ENCODE data around the gene HOXD10. TPM values are rescaled to one million over a fixed set of nuclear protein-coding genes. Genes with fewer than 3 reads are reported as not detected.

Gene HOXD10
- total and polyA plus RNA-seq, 9 of the 15 experiments (the other 6 are each of a cell fraction or from before 2014, with no cell fraction given): not detected

DNA sequence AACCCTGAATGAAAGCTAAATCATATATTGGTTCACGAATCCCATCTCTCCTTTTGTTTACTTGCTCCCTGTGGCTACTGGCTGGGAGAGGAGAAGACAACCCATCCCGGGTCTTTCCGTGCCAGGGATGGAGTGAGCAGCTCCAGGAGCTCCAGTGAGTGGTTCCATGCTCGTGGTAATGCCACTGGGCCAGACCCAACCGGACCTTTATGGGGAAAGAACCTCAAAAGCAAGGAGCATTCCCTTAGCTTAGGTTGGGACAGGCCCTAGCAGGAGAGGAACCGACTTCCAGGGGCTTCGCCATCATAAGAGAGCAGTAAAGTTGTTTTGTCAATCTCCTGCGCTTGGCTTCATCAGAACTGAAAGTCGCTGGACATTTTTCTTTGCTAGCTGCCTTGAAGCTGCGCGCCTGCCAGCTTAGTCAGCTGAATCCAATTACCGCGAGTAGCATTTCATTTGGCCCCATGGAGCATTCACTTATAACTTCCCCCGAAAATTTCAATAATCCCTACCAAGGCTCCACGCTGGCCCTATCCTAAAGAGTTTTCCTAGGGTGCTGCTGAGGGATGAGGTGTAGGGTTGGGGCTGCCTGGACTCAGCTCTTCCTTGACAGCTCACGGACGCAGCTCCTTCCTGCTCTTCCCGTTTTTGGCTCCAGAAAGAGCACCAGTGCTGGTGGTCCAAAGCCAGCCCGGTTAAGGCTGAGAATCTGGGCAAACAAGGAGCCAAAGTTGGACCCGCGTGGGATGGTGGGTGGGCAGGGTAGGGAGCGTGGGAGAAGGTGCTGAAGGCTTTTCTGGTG, 45.4 kb downstream of the HOXD10 start:
- Histone ChIP-seq H3K27me3 (ENCODE audit: control insufficient read depth in 2 of 2, insufficient read depth in 2 of 2, low read length in 2 of 2) (peaks cover 81% of the 10 kb centered on the region in 2 experiments), H3K36me3 (ENCODE audit: control insufficient read depth, insufficient read depth, low read length) (no peaks in the 10 kb centered on the region), H3K79me2 (ENCODE audit: control insufficient read depth, insufficient read depth, low read length) (no peaks in the 10 kb centered on the region), H3K9ac (ENCODE audit: insufficient read depth in 1 of 2, low read depth in 2 of 2, low read length in 2 of 2) (no peak overlapping the region), H2AFZ (ENCODE audit: low read depth, low read length) (no peak overlapping the region), H3K9me3 (replicated peaks; ENCODE audit: control insufficient read depth, insufficient read depth, low read depth, low read length) (no peaks in the 10 kb centered on the region), H3K9me1 (ENCODE audit: control insufficient read depth, insufficient read depth, low read length) (no peaks in the 10 kb centered on the region), H3K4me3 (no peak overlapping the region), H3K4me2 (ENCODE audit: insufficient read depth, low read length) (no peak overlapping the region), H3K4me1 (replicated peaks in 1 of 2; ENCODE audit: control insufficient read depth in 2 of 2, insufficient read depth in 2 of 2, low read length in 2 of 2) (peaks cover 0 to 27% of the 10 kb centered on the region in 2 experiments; a peak in 3 of 5 replicates), H3K27ac (ENCODE audit: extremely low read depth, low read depth, low read length) (no peak overlapping the region), H4K20me1 (replicated peaks; ENCODE audit: control insufficient read depth, insufficient read depth, low read length) (peaks cover 8% of the 10 kb centered on the region)
- ChIA-PET CTCF (ENCODE audit: low intra/inter-chr PET ratio) (no interaction called here), POLR2A (interaction anchor here (0.6 to 1.2 kb wide), 9 partner anchors 9 to 1436 kb away, joined by 3 to 4 read pairs (median 3); no protein-coding TSS in a partner anchor)
- FAIRE-seq (no peak), ATAC-seq (no peak), DNase-seq (ENCODE audit: extremely low read depth in 1 of 4, low spot score in 3 of 4) (no peak)
- TF ChIP-seq NCOA1 (IDR thresholded peaks at IDR 0.05; ENCODE audit: low read depth) (no peak), ELF2 (CRISPR knock-in tag; IDR thresholded peaks at IDR 0.05) (no peak), NFIX (CRISPR knock-in tag; IDR thresholded peaks at IDR 0.05; ENCODE audit: low read depth) (no peak)
- WGBS (ENCODE audit: insufficient coverage, low coverage, missing lambda C conversion rate): 2% methylated on average over 22 of the region's 22 CpGs
- no TSS peak for BruUV-seq (replicated peaks)
- in situ Hi-C loops (cut with MboI) (no loop called here), intact Hi-C loops (cut with micrococcal nuclease) (no loop called here)

DNA sequence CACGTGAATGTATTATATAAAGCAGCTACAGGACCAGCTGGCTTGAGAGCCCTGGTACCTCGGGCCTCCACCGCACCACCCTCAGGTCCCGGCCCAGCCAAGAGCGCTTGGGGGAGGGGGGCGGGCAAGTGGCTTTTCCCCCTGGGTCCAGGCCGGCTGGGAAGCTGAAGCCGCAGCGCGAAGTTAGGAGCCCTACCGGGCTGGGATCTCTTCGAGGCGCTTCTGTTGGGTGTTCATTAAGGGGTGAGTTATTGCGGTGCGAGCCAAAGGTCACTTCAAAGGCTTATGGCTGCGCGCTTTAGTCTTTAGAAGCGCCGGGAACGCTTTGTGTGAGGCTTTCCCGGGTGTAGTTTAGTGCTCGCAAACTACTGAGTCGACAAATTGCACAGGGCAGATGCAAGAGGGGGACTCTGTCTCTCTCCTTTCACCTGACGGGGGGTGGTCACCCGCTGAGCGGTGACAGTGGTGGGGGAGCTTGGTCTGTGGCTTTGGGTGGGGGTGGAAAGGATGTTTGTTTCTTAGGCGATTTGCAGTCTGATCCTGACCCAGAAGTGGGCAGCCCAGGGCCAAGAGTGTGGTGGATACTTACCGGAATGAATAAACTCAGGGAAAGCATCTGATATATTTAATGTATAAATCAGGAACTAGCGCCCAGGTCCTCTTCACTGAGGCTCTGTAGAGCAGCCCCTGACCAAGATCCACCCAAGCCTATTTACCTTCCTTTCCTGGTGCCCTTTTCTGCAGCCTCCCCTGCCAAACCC, 46.5 kb downstream of the HOXD10 start:
- ChIA-PET CTCF (ENCODE audit: low intra/inter-chr PET ratio) (no interaction called here), POLR2A (interaction anchor here (1.0 kb wide), 3 partner anchors 11 to 652 kb away, joined by 3 read pairs; no protein-coding TSS in a partner anchor)
- WGBS (ENCODE audit: insufficient coverage, low coverage, missing lambda C conversion rate): 3% methylated on average over 25 of the region's 29 CpGs
- H3K9ac ChIP-seq (ENCODE audit: insufficient read depth in 1 of 2, low read depth in 2 of 2, low read length in 2 of 2): no peak overlapping the region
- DNase-seq (ENCODE audit: extremely low read depth in 1 of 4, low spot score in 3 of 4): no peak
- in situ Hi-C loops (cut with MboI): no loop called here
- peaks cover 0 to 25% of the 10 kb centered on the region in 2 experiments; a peak in 3 of 5 replicates for H3K4me1 ChIP-seq (replicated peaks in 1 of 2; ENCODE audit: control insufficient read depth in 2 of 2, insufficient read depth in 2 of 2, low read length in 2 of 2)
- ATAC-seq: no peak
- H3K27me3 ChIP-seq (ENCODE audit: control insufficient read depth in 2 of 2, insufficient read depth in 2 of 2, low read length in 2 of 2): peaks cover 70 to 71% of the 10 kb centered on the region in 2 experiments
- H3K4me3 ChIP-seq: no peak overlapping the region
- H3K9me1 ChIP-seq (ENCODE audit: control insufficient read depth, insufficient read depth, low read length): no peaks in the 10 kb centered on the region
- no peaks in the 10 kb centered on the region for H3K9me3 ChIP-seq (replicated peaks; ENCODE audit: control insufficient read depth, insufficient read depth, low read depth, low read length)
- no peak overlapping the region for H3K4me2 ChIP-seq (ENCODE audit: insufficient read depth, low read length)
- H2AFZ ChIP-seq (ENCODE audit: low read depth, low read length): no peak overlapping the region
- H3K79me2 ChIP-seq (ENCODE audit: control insufficient read depth, insufficient read depth, low read length): no peaks in the 10 kb centered on the region
- H3K36me3 ChIP-seq (ENCODE audit: control insufficient read depth, insufficient read depth, low read length): no peaks in the 10 kb centered on the region
- BruUV-seq (replicated peaks): no TSS peak
- H4K20me1 ChIP-seq (replicated peaks; ENCODE audit: control insufficient read depth, insufficient read depth, low read length): peaks cover 8% of the 10 kb centered on the region
- no peak overlapping the region for H3K27ac ChIP-seq (ENCODE audit: extremely low read depth, low read depth, low read length)
- intact Hi-C loops (cut with micrococcal nuclease): no loop called here
- FAIRE-seq: no peak
- TF ChIP-seq SMARCB1 (IDR thresholded peaks at IDR 0.05; ENCODE audit: insufficient read length, low read depth): no peak
- TF ChIP-seq ZNF23 (CRISPR knock-in tag; IDR thresholded peaks at IDR 0.05): no peak
- no peak for TF ChIP-seq ZNF586 (CRISPR knock-in tag; conservative IDR thresholded peaks at IDR 0.05)
- no peak for TF ChIP-seq ZNF561 (CRISPR knock-in tag; conservative IDR thresholded peaks at IDR 0.05)
- TF ChIP-seq STAG1 (CRISPR knock-in tag; IDR thresholded peaks at IDR 0.05; ENCODE audit: borderline replicate concordance): no peak
